ENCODE data around the gene RASD2.

Gene RASD2

DNA sequence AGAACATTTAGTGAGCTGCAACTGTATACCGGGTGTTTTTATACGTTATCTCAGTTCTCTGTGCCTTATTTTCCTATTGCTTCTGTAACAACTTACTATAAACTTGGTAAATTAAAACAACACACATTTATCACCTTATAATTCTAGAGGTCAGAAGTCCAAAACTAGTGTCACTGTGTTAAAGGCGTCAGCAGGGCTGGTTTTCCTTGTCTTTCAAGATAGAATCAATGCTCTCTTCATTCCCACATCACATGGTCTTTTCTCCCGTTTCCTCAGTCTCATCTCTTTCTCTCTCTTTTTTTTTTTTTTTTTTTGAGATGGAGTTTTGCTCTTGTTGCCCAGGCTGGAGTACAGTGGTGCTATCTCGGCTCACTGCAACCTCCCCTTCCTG is 40.4 kb downstream of the RASD2 start:
- no peak overlapping the region for H3K9ac ChIP-seq (ENCODE audit: low read depth in 1 of 2, low read length in 2 of 2)
- H3K27me3 ChIP-seq (ENCODE audit: control insufficient read depth in 1 of 2, insufficient read depth in 2 of 2, low read length in 2 of 2), result no peaks in the 10 kb centered on the region
- no peak overlapping the region for H3K4me3 ChIP-seq (ENCODE audit: low read depth in 1 of 2, low read length in 2 of 2)
- H3K9me3 ChIP-seq (ENCODE audit: control insufficient read depth in 1 of 2, low read length in 2 of 2), result no peaks in the 10 kb centered on the region
- no peaks in the 10 kb centered on the region for H3K4me1 ChIP-seq (ENCODE audit: control insufficient read depth in 1 of 2, insufficient read depth in 2 of 2, low read length in 2 of 2)
- H3K36me3 ChIP-seq (ENCODE audit: control insufficient read depth in 1 of 2, insufficient read depth in 2 of 2, low read length in 2 of 2), result no peaks in the 10 kb centered on the region
- H3K27ac ChIP-seq (ENCODE audit: low read depth, low read length), result no peak overlapping the region

GRCh38 chr22:35582218-35582860 is 41.7 kb downstream of the RASD2 start:
- no peaks in the 10 kb centered on the region for H3K4me1 ChIP-seq (ENCODE audit: control insufficient read depth in 1 of 2, insufficient read depth in 2 of 2, low read length in 2 of 2)
- no peak overlapping the region for H3K27ac ChIP-seq (ENCODE audit: low read depth, low read length)
- no peak overlapping the region for H3K4me3 ChIP-seq (ENCODE audit: low read depth in 1 of 2, low read length in 2 of 2)
- H3K9ac ChIP-seq (ENCODE audit: low read depth in 1 of 2, low read length in 2 of 2), result no peak overlapping the region
- H3K9me3 ChIP-seq (ENCODE audit: control insufficient read depth in 1 of 2, low read length in 2 of 2), result no peaks in the 10 kb centered on the region
- H3K36me3 ChIP-seq (ENCODE audit: control insufficient read depth in 1 of 2, insufficient read depth in 2 of 2, low read length in 2 of 2), result no peaks in the 10 kb centered on the region
- H3K27me3 ChIP-seq (ENCODE audit: control insufficient read depth in 1 of 2, insufficient read depth in 2 of 2, low read length in 2 of 2), result no peaks in the 10 kb centered on the region

DNA sequence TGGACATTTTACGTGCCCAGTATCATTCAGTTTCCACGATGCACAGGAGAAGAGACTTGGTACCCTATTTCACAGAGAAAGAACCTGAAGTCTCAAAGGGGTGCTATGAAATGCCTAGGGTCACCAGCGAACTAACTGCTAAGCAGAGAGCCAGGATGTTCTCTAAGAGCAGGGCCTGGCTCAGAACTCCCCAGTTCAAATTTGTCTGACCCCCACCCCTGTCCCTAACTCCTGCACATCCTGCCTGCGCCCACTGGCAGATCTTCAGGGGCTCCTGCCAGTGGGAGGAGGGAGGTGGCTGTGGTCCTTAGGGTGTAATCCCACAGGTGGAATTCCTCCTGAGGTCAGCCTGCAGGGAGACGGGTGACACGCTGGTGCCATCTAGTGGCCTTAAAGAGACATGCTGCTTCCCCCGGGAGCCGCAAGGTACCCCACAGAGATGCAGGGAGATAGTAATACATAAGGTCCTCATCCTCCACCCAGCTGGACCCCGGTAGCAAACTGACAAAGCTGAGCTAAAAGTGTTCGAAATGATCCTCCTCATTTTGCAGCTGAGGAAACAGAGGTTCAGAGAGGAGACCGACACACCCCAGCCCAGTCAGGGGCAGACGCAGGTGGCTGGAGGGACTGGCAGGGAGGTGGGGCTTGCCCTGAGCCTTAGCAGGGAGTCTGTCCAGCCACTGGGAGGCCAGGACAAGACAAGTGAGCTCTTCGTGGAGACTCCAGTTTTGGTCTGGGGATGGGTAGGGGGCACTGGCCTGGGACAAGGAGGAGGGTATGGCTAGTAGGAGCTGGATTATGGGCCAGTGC is 42.4 kb downstream of the RASD2 start:
- Histone ChIP-seq H3K9ac (ENCODE audit: low read depth in 1 of 2, low read length in 2 of 2) (no peak overlapping the region), H3K27me3 (ENCODE audit: control insufficient read depth in 1 of 2, insufficient read depth in 2 of 2, low read length in 2 of 2) (no peaks in the 10 kb centered on the region), H3K4me1 (ENCODE audit: control insufficient read depth in 1 of 2, insufficient read depth in 2 of 2, low read length in 2 of 2) (no peaks in the 10 kb centered on the region), H3K36me3 (ENCODE audit: control insufficient read depth in 1 of 2, insufficient read depth in 2 of 2, low read length in 2 of 2) (no peaks in the 10 kb centered on the region), H3K9me3 (ENCODE audit: control insufficient read depth in 1 of 2, low read length in 2 of 2) (no peaks in the 10 kb centered on the region), H3K4me3 (ENCODE audit: low read depth in 1 of 2, low read length in 2 of 2) (no peak overlapping the region), H3K27ac (ENCODE audit: low read depth, low read length) (no peak overlapping the region)

GRCh38 chr22:35586771-35587170 is 46.1 kb downstream of the RASD2 start:
- Histone ChIP-seq H3K9ac (ENCODE audit: low read depth in 1 of 2, low read length in 2 of 2) (no peak overlapping the region), H3K27me3 (ENCODE audit: control insufficient read depth in 1 of 2, insufficient read depth in 2 of 2, low read length in 2 of 2) (peaks cover 0 to 4% of the 10 kb centered on the region in 2 donors), H3K9me3 (ENCODE audit: control insufficient read depth in 1 of 2, low read length in 2 of 2) (no peaks in the 10 kb centered on the region), H3K36me3 (ENCODE audit: control insufficient read depth in 1 of 2, insufficient read depth in 2 of 2, low read length in 2 of 2) (no peaks in the 10 kb centered on the region), H3K4me1 (ENCODE audit: control insufficient read depth in 1 of 2, insufficient read depth in 2 of 2, low read length in 2 of 2) (no peaks in the 10 kb centered on the region), H3K4me3 (ENCODE audit: low read depth in 1 of 2, low read length in 2 of 2) (no peak overlapping the region), H3K27ac (ENCODE audit: low read depth, low read length) (no peak overlapping the region)

DNA sequence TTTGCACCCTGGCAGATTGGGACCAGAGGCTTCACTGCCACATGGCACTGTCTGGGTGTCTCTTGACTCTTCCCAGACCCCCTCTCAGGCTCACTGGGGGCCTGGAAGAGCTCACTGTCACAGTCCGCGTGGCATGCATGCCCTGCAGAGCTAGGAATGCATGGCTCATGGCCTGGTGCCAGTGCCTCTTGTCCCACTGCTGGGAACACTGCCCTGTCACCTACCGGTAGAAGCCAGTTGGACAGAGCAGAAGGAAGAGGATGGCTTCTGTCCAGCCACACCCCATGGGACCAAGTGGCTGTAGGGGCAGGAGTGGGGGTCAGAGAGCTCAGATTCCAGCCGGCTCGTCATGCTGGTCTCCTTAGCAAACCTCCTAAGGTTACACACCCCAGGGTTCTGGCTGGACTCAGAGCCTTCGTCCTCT is 46.8 kb downstream of the RASD2 start:
- Histone ChIP-seq H3K4me3 (ENCODE audit: low read depth in 1 of 2, low read length in 2 of 2) (no peak overlapping the region), H3K27me3 (ENCODE audit: control insufficient read depth in 1 of 2, insufficient read depth in 2 of 2, low read length in 2 of 2) (peaks cover 0 to 4% of the 10 kb centered on the region in 2 donors), H3K27ac (ENCODE audit: low read depth, low read length) (no peak overlapping the region), H3K4me1 (ENCODE audit: control insufficient read depth in 1 of 2, insufficient read depth in 2 of 2, low read length in 2 of 2) (no peaks in the 10 kb centered on the region), H3K9me3 (ENCODE audit: control insufficient read depth in 1 of 2, low read length in 2 of 2) (no peaks in the 10 kb centered on the region), H3K9ac (ENCODE audit: low read depth in 1 of 2, low read length in 2 of 2) (no peak overlapping the region), H3K36me3 (ENCODE audit: control insufficient read depth in 1 of 2, insufficient read depth in 2 of 2, low read length in 2 of 2) (no peaks in the 10 kb centered on the region)

DNA sequence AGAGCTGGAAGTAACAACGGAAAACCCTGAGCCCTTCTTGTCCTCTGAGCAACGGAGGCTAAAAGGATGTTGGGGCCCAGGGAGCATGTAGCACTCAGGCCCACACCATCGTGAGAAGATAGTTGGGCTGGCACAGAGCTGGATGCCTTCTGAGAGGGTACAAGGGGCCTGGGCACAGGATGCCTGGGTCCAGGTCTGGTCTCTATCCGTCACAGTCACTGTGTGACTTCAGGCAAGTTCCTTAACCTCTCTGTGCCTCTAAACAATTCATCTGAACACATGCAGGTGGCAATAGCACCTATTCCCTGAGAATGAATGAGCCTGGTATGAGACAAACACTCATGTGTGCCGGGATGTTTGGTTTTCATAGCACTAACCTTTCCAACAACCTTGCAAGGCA is 47.3 kb downstream of the RASD2 start:
- no peaks in the 10 kb centered on the region for H3K9me3 ChIP-seq (ENCODE audit: control insufficient read depth in 1 of 2, low read length in 2 of 2)
- H3K9ac ChIP-seq (ENCODE audit: low read depth in 1 of 2, low read length in 2 of 2), result no peak overlapping the region
- H3K4me3 ChIP-seq (ENCODE audit: low read depth in 1 of 2, low read length in 2 of 2), result no peak overlapping the region
- H3K27ac ChIP-seq (ENCODE audit: low read depth, low read length), result no peak overlapping the region
- H3K36me3 ChIP-seq (ENCODE audit: control insufficient read depth in 1 of 2, insufficient read depth in 2 of 2, low read length in 2 of 2), result no peaks in the 10 kb centered on the region
- no peaks in the 10 kb centered on the region for H3K4me1 ChIP-seq (ENCODE audit: control insufficient read depth in 1 of 2, insufficient read depth in 2 of 2, low read length in 2 of 2)
- peaks cover 0 to 4% of the 10 kb centered on the region in 2 donors for H3K27me3 ChIP-seq (ENCODE audit: control insufficient read depth in 1 of 2, insufficient read depth in 2 of 2, low read length in 2 of 2)

GRCh38 chr22:35589071-35589755 is 48.6 kb downstream of the RASD2 start:
- Histone ChIP-seq H3K9me3 (ENCODE audit: control insufficient read depth in 1 of 2, low read length in 2 of 2) (no peaks in the 10 kb centered on the region), H3K4me3 (ENCODE audit: low read depth in 1 of 2, low read length in 2 of 2) (no peak overlapping the region), H3K4me1 (ENCODE audit: control insufficient read depth in 1 of 2, insufficient read depth in 2 of 2, low read length in 2 of 2) (no peaks in the 10 kb centered on the region), H3K36me3 (ENCODE audit: control insufficient read depth in 1 of 2, insufficient read depth in 2 of 2, low read length in 2 of 2) (no peaks in the 10 kb centered on the region), H3K27me3 (ENCODE audit: control insufficient read depth in 1 of 2, insufficient read depth in 2 of 2, low read length in 2 of 2) (peaks cover 0 to 4% of the 10 kb centered on the region in 2 donors), H3K9ac (ENCODE audit: low read depth in 1 of 2, low read length in 2 of 2) (no peak overlapping the region), H3K27ac (ENCODE audit: low read depth, low read length) (no peak overlapping the region)

- peaks cover 0 to 4% of the 10 kb centered on the region in 2 donors for H3K27me3 ChIP-seq (ENCODE audit: control insufficient read depth in 1 of 2, insufficient read depth in 2 of 2, low read length in 2 of 2)
- H3K27ac ChIP-seq (ENCODE audit: low read depth, low read length), result no peak overlapping the region
- H3K4me3 ChIP-seq (ENCODE audit: low read depth in 1 of 2, low read length in 2 of 2), result no peak overlapping the region
- no peaks in the 10 kb centered on the region for H3K9me3 ChIP-seq (ENCODE audit: control insufficient read depth in 1 of 2, low read length in 2 of 2)
- H3K9ac ChIP-seq (ENCODE audit: low read depth in 1 of 2, low read length in 2 of 2), result no peak overlapping the region
- no peaks in the 10 kb centered on the region for H3K4me1 ChIP-seq (ENCODE audit: control insufficient read depth in 1 of 2, insufficient read depth in 2 of 2, low read length in 2 of 2)
- no peaks in the 10 kb centered on the region for H3K36me3 ChIP-seq (ENCODE audit: control insufficient read depth in 1 of 2, insufficient read depth in 2 of 2, low read length in 2 of 2)
These were observed 49.1 kb downstream of the RASD2 start for GRCh38 chr22:35589756-35590093.

DNA sequence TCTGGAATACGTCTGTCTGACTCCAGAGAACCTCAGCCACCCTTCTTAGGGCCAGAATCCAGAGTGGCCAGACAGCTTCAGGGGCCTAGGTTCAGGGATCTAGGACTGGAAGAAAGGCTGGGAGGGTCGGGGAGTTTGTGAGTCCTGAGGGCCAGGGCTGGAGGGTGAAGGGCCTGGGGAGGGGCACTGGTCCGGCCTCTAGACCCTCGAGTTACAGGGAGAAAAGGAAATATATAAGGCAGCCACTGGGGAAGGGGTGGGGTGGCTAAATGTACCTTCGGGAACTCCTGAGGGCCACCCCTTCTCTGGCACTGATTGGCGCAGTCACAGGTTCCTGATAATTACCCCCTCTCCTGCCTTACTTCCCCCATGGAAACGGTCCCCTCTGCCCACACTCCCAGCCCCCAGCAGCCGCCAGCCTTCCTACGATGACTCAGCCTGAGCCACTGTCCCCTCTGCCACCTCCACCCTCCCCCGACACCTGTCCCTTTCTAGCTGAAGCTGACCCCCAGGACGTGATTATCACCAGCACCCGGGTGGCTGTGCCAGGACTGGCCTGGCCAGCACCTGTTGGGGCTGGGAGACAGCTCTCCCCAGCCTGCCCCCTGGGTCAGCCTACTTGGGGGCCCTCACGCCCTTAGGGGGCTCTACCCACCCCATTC is 50.1 kb downstream of the RASD2 start:
- Histone ChIP-seq H3K27me3 (ENCODE audit: control insufficient read depth in 1 of 2, insufficient read depth in 2 of 2, low read length in 2 of 2) (peaks cover 0 to 4% of the 10 kb centered on the region in 2 donors), H3K27ac (ENCODE audit: low read depth, low read length) (no peak overlapping the region), H3K4me1 (ENCODE audit: control insufficient read depth in 1 of 2, insufficient read depth in 2 of 2, low read length in 2 of 2) (no peaks in the 10 kb centered on the region), H3K9ac (ENCODE audit: low read depth in 1 of 2, low read length in 2 of 2) (no peak overlapping the region), H3K4me3 (ENCODE audit: low read depth in 1 of 2, low read length in 2 of 2) (no peak overlapping the region), H3K36me3 (ENCODE audit: control insufficient read depth in 1 of 2, insufficient read depth in 2 of 2, low read length in 2 of 2) (no peaks in the 10 kb centered on the region), H3K9me3 (ENCODE audit: control insufficient read depth in 1 of 2, low read length in 2 of 2) (no peaks in the 10 kb centered on the region)
